DOHH2 (cell line): ENCODE measurements around the gene RGS2.

Source experiments
- H3F3A ChIP-seq: fragments of 200-600 bp; sonication (generic), shearing (Covaris generic); 2 replicates; pipeline ENCODE4 v1.6.0; 2016; ENCODE audit warnings: antibody characterized with exemption, mild to moderate bottlenecking; ENCODE audit not compliant: control insufficient read depth, insufficient read depth
- H3K27ac ChIP-seq: fragments of 200-600 bp; sonication (generic); 2 replicates; pipeline ENCODE4 v1.5.1; 2014; ENCODE audit warnings: low read depth, mild to moderate bottlenecking, low read length, moderate library complexity
- H3K27me3 ChIP-seq: fragments of 200-600 bp; sonication (generic); 2 replicates; pipeline ENCODE4 v1.6.1; 2014; ENCODE audit warnings: mild to moderate bottlenecking, low read length, mixed read lengths; ENCODE audit not compliant: control insufficient read depth
- H3K36me3 ChIP-seq: fragments of 200-600 bp; sonication (generic); 2 replicates; pipeline ENCODE4 v1.6.1; 2014; ENCODE audit warnings: mild to moderate bottlenecking, low read length, moderate library complexity, mixed read lengths; ENCODE audit not compliant: control insufficient read depth
- H3K4me1 ChIP-seq: fragments of 200-600 bp; sonication (generic); 2 replicates; pipeline ENCODE4 v1.6.1; 2014; ENCODE audit warnings: mild to moderate bottlenecking, low read length, mixed read lengths; ENCODE audit not compliant: control insufficient read depth
- H3K4me2 ChIP-seq: fragments of 200-600 bp; sonication (generic); 2 replicates; pipeline ENCODE4 v1.6.0; 2014; ENCODE audit warnings: mild to moderate bottlenecking, low read length, moderate library complexity
- H3K4me3 ChIP-seq: fragments of 200-600 bp; sonication (generic); 2 replicates; pipeline ENCODE4 v1.5.1; 2014; ENCODE audit warnings: mild to moderate bottlenecking, low read length, mixed read lengths
- H3K79me2 ChIP-seq: fragments of 200-600 bp; sonication (generic); 2 replicates; pipeline ENCODE4 v1.6.1; 2014; ENCODE audit warnings: mild to moderate bottlenecking, low read length, mixed read lengths; ENCODE audit not compliant: control insufficient read depth
- H3K9me2 ChIP-seq: fragments of 200-600 bp; sonication (generic); replicated peaks from 2 replicates; pipeline ENCODE4 v1.6.1; 2014; ENCODE audit warnings: mild to moderate bottlenecking, low read length, mixed read lengths; ENCODE audit not compliant: control insufficient read depth
- H3K9me3 ChIP-seq: fragments of 200-600 bp; sonication (generic); 2 replicates; pipeline ENCODE4 v1.6.1; 2014; ENCODE audit warnings: antibody characterized with exemption, low read length, mixed read lengths; ENCODE audit not compliant: control insufficient read depth, insufficient read depth
- H4K20me1 ChIP-seq: fragments of 200-600 bp; sonication (generic); 2 replicates; pipeline ENCODE4 v1.6.0; 2014; ENCODE audit warnings: low read depth, mild to moderate bottlenecking, antibody characterized with exemption, low read length, moderate library complexity; ENCODE audit not compliant: control insufficient read depth, insufficient read depth
- CTCF ChIP-seq: fragments of 200-600 bp; sonication (generic); IDR thresholded peaks from one replicate; pipeline ENCODE4 v1.5.1; 2014; ENCODE audit warnings: antibody characterized with exemption, mild to moderate bottlenecking, low read depth, low read length; ENCODE audit not compliant: poor library complexity, severe bottlenecking
- EZH2phosphoT487 ChIP-seq: fragments of 200-600 bp; sonication (generic); IDR thresholded peaks from 2 replicates; pipeline ENCODE4 v1.6.1; 2017; ENCODE audit warnings: borderline replicate concordance, mild to moderate bottlenecking, antibody characterized with exemption, low read length, moderate library complexity, mixed read lengths

The RGS2 gene

GRCh38 chr1:192768463-192768862 is 40.4 kb upstream of the RGS2 start:
- H3K9me3 ChIP-seq = no peaks in the 10 kb centered on the region
- no peaks in the 10 kb centered on the region for H3F3A ChIP-seq
- no peak overlapping the region for H3K4me3 ChIP-seq
- no peak overlapping the region for H3K27ac ChIP-seq
- no peaks in the 10 kb centered on the region for H3K79me2 ChIP-seq
- no peaks in the 10 kb centered on the region for H3K36me3 ChIP-seq
- H3K4me1 ChIP-seq = no peaks in the 10 kb centered on the region
- TF ChIP-seq CTCF (no peak), EZH2phosphoT487 (no peak)
- H3K27me3 ChIP-seq = no peaks in the 10 kb centered on the region
- no peaks in the 10 kb centered on the region for H3K9me2 ChIP-seq
- no peak overlapping the region for H3K4me2 ChIP-seq
- no peaks in the 10 kb centered on the region for H4K20me1 ChIP-seq

- no peak overlapping the region for H3K27ac ChIP-seq
- no peak for TF ChIP-seq CTCF
- TF ChIP-seq EZH2phosphoT487 = no peak
- H3K36me3 ChIP-seq = no peaks in the 10 kb centered on the region
- no peaks in the 10 kb centered on the region for H4K20me1 ChIP-seq
- no peaks in the 10 kb centered on the region for H3F3A ChIP-seq
- no peaks in the 10 kb centered on the region for H3K27me3 ChIP-seq
- no peak overlapping the region for H3K4me2 ChIP-seq
- no peaks in the 10 kb centered on the region for H3K4me1 ChIP-seq
- H3K79me2 ChIP-seq = no peaks in the 10 kb centered on the region
- H3K4me3 ChIP-seq = no peak overlapping the region
- no peaks in the 10 kb centered on the region for H3K9me3 ChIP-seq
- H3K9me2 ChIP-seq = no peaks in the 10 kb centered on the region
Measured at GRCh38 chr1:192771341-192771740, 37.5 kb upstream of the RGS2 start.

GRCh38 chr1:192775631-192776030 is 33.2 kb upstream of the RGS2 start:
- no peaks in the 10 kb centered on the region for H3K9me2 ChIP-seq
- H3K4me3 ChIP-seq = no peak overlapping the region
- TF ChIP-seq CTCF = no peak
- no peak for TF ChIP-seq EZH2phosphoT487
- no peaks in the 10 kb centered on the region for H3K79me2 ChIP-seq
- no peaks in the 10 kb centered on the region for H3F3A ChIP-seq
- no peaks in the 10 kb centered on the region for H3K9me3 ChIP-seq
- H4K20me1 ChIP-seq = no peaks in the 10 kb centered on the region
- H3K4me2 ChIP-seq = no peak overlapping the region
- H3K36me3 ChIP-seq = no peaks in the 10 kb centered on the region
- H3K27me3 ChIP-seq = no peaks in the 10 kb centered on the region
- H3K27ac ChIP-seq = no peak overlapping the region
- no peaks in the 10 kb centered on the region for H3K4me1 ChIP-seq

GRCh38 chr1:192776206-192776605 is 32.6 kb upstream of the RGS2 start:
- no peaks in the 10 kb centered on the region for H3K27me3 ChIP-seq
- H3K4me2 ChIP-seq = no peak overlapping the region
- no peak overlapping the region for H3K4me3 ChIP-seq
- H4K20me1 ChIP-seq = no peaks in the 10 kb centered on the region
- H3K4me1 ChIP-seq = no peaks in the 10 kb centered on the region
- no peaks in the 10 kb centered on the region for H3K36me3 ChIP-seq
- no peaks in the 10 kb centered on the region for H3F3A ChIP-seq
- H3K9me3 ChIP-seq = no peaks in the 10 kb centered on the region
- H3K27ac ChIP-seq = no peak overlapping the region
- no peaks in the 10 kb centered on the region for H3K79me2 ChIP-seq
- no peak for TF ChIP-seq CTCF
- TF ChIP-seq EZH2phosphoT487 = no peak
- no peaks in the 10 kb centered on the region for H3K9me2 ChIP-seq
